ENCODE data around the gene H2BK1. TPM values are rescaled to one million over a fixed set of nuclear protein-coding genes. Genes with fewer than 3 reads are reported as not detected.

Gene H2BK1
- polyA plus RNA-seq, 1 donor (not counting 4 experiments of a cell fraction or from before 2014, with no cell fraction given) = not detected

GRCh38 chr7:151194188-151194587 is 16.1 kb downstream of the H2BK1 start:
- Histone ChIP-seq H3K9me1 (ENCODE audit: control insufficient read depth, extremely low read depth, insufficient read depth, low read length) (no peaks in the 10 kb centered on the region), H3K27me3 (ENCODE audit: control insufficient read depth, extremely low read depth, insufficient read depth, low read length) (peaks cover 41% of the 10 kb centered on the region), H3K9ac (ENCODE audit: control insufficient read depth, extremely low read depth, insufficient read depth, low read length) (no peak overlapping the region), H3K27ac (ENCODE audit: control insufficient read depth, insufficient read depth, low read length) (no peak overlapping the region), H4K20me1 (ENCODE audit: control insufficient read depth, extremely low read depth, insufficient read depth, low read length) (no peaks in the 10 kb centered on the region), H3K4me1 (ENCODE audit: control insufficient read depth, extremely low read depth, insufficient read depth, low read length) (no peaks in the 10 kb centered on the region), H3K4me2 (ENCODE audit: control insufficient read depth, extremely low read depth, insufficient read depth, low read depth, low read length) (no peak overlapping the region), H3K36me3 (ENCODE audit: control insufficient read depth in 2 of 2, extremely low read depth in 1 of 2, insufficient read depth in 2 of 2, low read length in 2 of 2) (no peaks in the 10 kb centered on the region), H2AFZ (ENCODE audit: control insufficient read depth, low read length) (no peak overlapping the region), H3K79me2 (ENCODE audit: control insufficient read depth, insufficient read depth, low read length) (no peaks in the 10 kb centered on the region), H3K4me3 (ENCODE audit: control insufficient read depth in 2 of 3, extremely low read depth in 1 of 3, insufficient read depth in 2 of 3, low read depth in 1 of 3, low read length in 3 of 3) (no peak overlapping the region), H3K9me3 (ENCODE audit: control insufficient read depth, low read depth, low read length) (no peaks in the 10 kb centered on the region)
- DNase-seq (ENCODE audit: low read depth, low spot score) (no peak), FAIRE-seq (no peak)
- TF ChIP-seq, protein P1, sequence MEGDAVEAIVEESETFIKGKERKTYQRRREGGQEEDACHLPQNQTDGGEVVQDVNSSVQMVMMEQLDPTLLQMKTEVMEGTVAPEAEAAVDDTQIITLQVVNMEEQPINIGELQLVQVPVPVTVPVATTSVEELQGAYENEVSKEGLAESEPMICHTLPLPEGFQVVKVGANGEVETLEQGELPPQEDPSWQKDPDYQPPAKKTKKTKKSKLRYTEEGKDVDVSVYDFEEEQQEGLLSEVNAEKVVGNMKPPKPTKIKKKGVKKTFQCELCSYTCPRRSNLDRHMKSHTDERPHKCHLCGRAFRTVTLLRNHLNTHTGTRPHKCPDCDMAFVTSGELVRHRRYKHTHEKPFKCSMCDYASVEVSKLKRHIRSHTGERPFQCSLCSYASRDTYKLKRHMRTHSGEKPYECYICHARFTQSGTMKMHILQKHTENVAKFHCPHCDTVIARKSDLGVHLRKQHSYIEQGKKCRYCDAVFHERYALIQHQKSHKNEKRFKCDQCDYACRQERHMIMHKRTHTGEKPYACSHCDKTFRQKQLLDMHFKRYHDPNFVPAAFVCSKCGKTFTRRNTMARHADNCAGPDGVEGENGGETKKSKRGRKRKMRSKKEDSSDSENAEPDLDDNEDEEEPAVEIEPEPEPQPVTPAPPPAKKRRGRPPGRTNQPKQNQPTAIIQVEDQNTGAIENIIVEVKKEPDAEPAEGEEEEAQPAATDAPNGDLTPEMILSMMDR (optimal IDR thresholded peaks at IDR 0.05 in 1 of 3, IDR thresholded peaks at IDR 0.05 in 1 of 3, conservative IDR thresholded peaks at IDR 0.05 in 1 of 3; ENCODE audit: extremely low read depth in 1 of 3, insufficient read depth in 2 of 3, low read length in 3 of 3) = no peak
- no peak for TF ChIP-seq EZH2 (IDR thresholded peaks at IDR 0.05; ENCODE audit: low read length)
- dilution Hi-C loops (cut with MboI; ENCODE audit: extremely low pct_ligation_motif_present, low sequenced_read_pairs) = no loop called here

- no peak for FAIRE-seq
Observed at GRCh38 chr7:151193203-151193978, 16.9 kb downstream of the H2BK1 start.

More at GRCh38 chr7:151193203-151193978, 16.9 kb downstream of the H2BK1 start:
- no peaks in the 10 kb centered on the region for H3K9me1 ChIP-seq (ENCODE audit: control insufficient read depth, extremely low read depth, insufficient read depth, low read length)
- no peak overlapping the region for H3K9ac ChIP-seq (ENCODE audit: control insufficient read depth, extremely low read depth, insufficient read depth, low read length)
- dilution Hi-C loops (cut with MboI; ENCODE audit: extremely low pct_ligation_motif_present, low sequenced_read_pairs) = no loop called here
- H3K4me1 ChIP-seq (ENCODE audit: control insufficient read depth, extremely low read depth, insufficient read depth, low read length) = no peaks in the 10 kb centered on the region
- no peaks in the 10 kb centered on the region for H4K20me1 ChIP-seq (ENCODE audit: control insufficient read depth, extremely low read depth, insufficient read depth, low read length)
- H3K4me3 ChIP-seq (ENCODE audit: control insufficient read depth in 2 of 3, extremely low read depth in 1 of 3, insufficient read depth in 2 of 3, low read depth in 1 of 3, low read length in 3 of 3) = no peak overlapping the region
- H3K27me3 ChIP-seq (ENCODE audit: control insufficient read depth, extremely low read depth, insufficient read depth, low read length) = peaks cover 36% of the 10 kb centered on the region
- no peak overlapping the region for H3K27ac ChIP-seq (ENCODE audit: control insufficient read depth, insufficient read depth, low read length)
- H2AFZ ChIP-seq (ENCODE audit: control insufficient read depth, low read length) = no peak overlapping the region
- H3K4me2 ChIP-seq (ENCODE audit: control insufficient read depth, extremely low read depth, insufficient read depth, low read depth, low read length) = no peak overlapping the region
- H3K9me3 ChIP-seq (ENCODE audit: control insufficient read depth, low read depth, low read length) = no peaks in the 10 kb centered on the region
- no peaks in the 10 kb centered on the region for H3K79me2 ChIP-seq (ENCODE audit: control insufficient read depth, insufficient read depth, low read length)
- no peaks in the 10 kb centered on the region for H3K36me3 ChIP-seq (ENCODE audit: control insufficient read depth in 2 of 2, extremely low read depth in 1 of 2, insufficient read depth in 2 of 2, low read length in 2 of 2)
- TF ChIP-seq EZH2 (IDR thresholded peaks at IDR 0.05; ENCODE audit: low read length) = no peak
- TF ChIP-seq, protein P1 (optimal IDR thresholded peaks at IDR 0.05 in 1 of 3, IDR thresholded peaks at IDR 0.05 in 1 of 3, conservative IDR thresholded peaks at IDR 0.05 in 1 of 3; ENCODE audit: extremely low read depth in 1 of 3, insufficient read depth in 2 of 3, low read length in 3 of 3) = no peak
- DNase-seq (ENCODE audit: low read depth, low spot score) = no peak
